Lower lobe of right lung (tissue), 2 donors: ENCODE measurements around the gene DTD1. TPM values are rescaled to one million over a fixed set of nuclear protein-coding genes. Genes with fewer than 3 reads are reported as not detected.

Experiments
- ATAC-seq, 2 donors: fragments of 200-7000 bp; cut with Tn5 transposase; one replicate each; pipeline ENCODE4 v1.9.1; 2020 to 2022; ENCODE audit warnings: mild to moderate bottlenecking in 2 of 2, moderate library complexity in 2 of 2
- DNase-seq: peaks from one replicate; pipeline ENCODE4 v3.0.0-alpha.2; 2020
- H3K27ac ChIP-seq: fragments of 200-600 bp; one replicate; pipeline ENCODE4 v1.8.0; 2022
- H3K27me3 ChIP-seq: fragments of 200-600 bp; one replicate; pipeline ENCODE4 v1.8.0; 2022; ENCODE audit warnings: low read depth
- H3K36me3 ChIP-seq: fragments of 200-600 bp; one replicate; pipeline ENCODE4 v1.8.0; 2022; ENCODE audit warnings: mild to moderate bottlenecking
- H3K4me1 ChIP-seq: fragments of 200-600 bp; one replicate; pipeline ENCODE4 v1.8.0; 2022
- H3K4me3 ChIP-seq: fragments of 200-600 bp; one replicate; pipeline ENCODE4 v1.8.0; 2022; ENCODE audit warnings: mild to moderate bottlenecking
- H3K9me3 ChIP-seq: fragments of 200-600 bp; one replicate; pipeline ENCODE4 v1.8.0; 2022
- CTCF ChIP-seq: fragments of 200-600 bp; IDR thresholded peaks from one replicate; pipeline ENCODE4 v1.8.0; 2022; ENCODE audit warnings: antibody characterized with exemption, mild to moderate bottlenecking
- intact Hi-C: fragments of 100-400 bp; cut with DNase I; formaldehyde crosslinking; loops from one replicate; pipeline ENCODE4 v1.11.0; 2022
- total RNA-seq: library from RNA; stranded (reverse); fragmentation: NEBNext Ultra II Directional; extraction: Animal tissue kit (Norgen Biotek cat#: 25700); gene quantifications from one replicate; pipeline ENCODE4 v1.2.1, GENCODE V29; 2021
- donor health status: DM: no; HTN: yes; CAD: no; lungs with severe emphysema.

Gene DTD1
- total RNA-seq, 1 donor from 2014 or later: 15.7 TPM

GRCh38 chr20:18688676-18689075 is 100.8 kb downstream of the DTD1 start:
- H3K27me3 ChIP-seq: no peaks in the 10 kb centered on the region
- H3K27ac ChIP-seq: no peak overlapping the region
- intact Hi-C loops: no loop called here
- H3K9me3 ChIP-seq: no peaks in the 10 kb centered on the region
- no peaks in the 10 kb centered on the region for H3K4me1 ChIP-seq
- no peak for TF ChIP-seq CTCF
- ATAC-seq (peak; percentile 82 to 90), DNase-seq (peak; percentile 64)
- no peak overlapping the region for H3K4me3 ChIP-seq
- H3K36me3 ChIP-seq: no peaks in the 10 kb centered on the region

- ATAC-seq (no peak), DNase-seq (no peak)
- H3K36me3 ChIP-seq: no peaks in the 10 kb centered on the region
- H3K4me1 ChIP-seq: no peaks in the 10 kb centered on the region
- H3K4me3 ChIP-seq: no peak overlapping the region
- H3K27me3 ChIP-seq: no peaks in the 10 kb centered on the region
- intact Hi-C loops: no loop called here
- TF ChIP-seq CTCF: no peak
- H3K9me3 ChIP-seq: no peaks in the 10 kb centered on the region
- H3K27ac ChIP-seq: no peak overlapping the region
Observed at GRCh38 chr20:18689557-18689956, 101.7 kb downstream of the DTD1 start.

- TF ChIP-seq CTCF: no peak
- no peak for ATAC-seq
- no peaks in the 10 kb centered on the region for H3K9me3 ChIP-seq
- H3K4me1 ChIP-seq: no peaks in the 10 kb centered on the region
- intact Hi-C loops: no loop called here
- H3K36me3 ChIP-seq: no peaks in the 10 kb centered on the region
- no peak overlapping the region for H3K4me3 ChIP-seq
- H3K27me3 ChIP-seq: no peaks in the 10 kb centered on the region
- no peak overlapping the region for H3K27ac ChIP-seq
- no peak for DNase-seq
Observed at GRCh38 chr20:18692447-18692846, 104.6 kb downstream of the DTD1 start.

- intact Hi-C loops: no loop called here
- no peaks in the 10 kb centered on the region for H3K4me1 ChIP-seq
- H3K9me3 ChIP-seq: no peaks in the 10 kb centered on the region
- H3K36me3 ChIP-seq: no peaks in the 10 kb centered on the region
- no peak for DNase-seq
- TF ChIP-seq CTCF: no peak
- H3K27ac ChIP-seq: no peak overlapping the region
- no peaks in the 10 kb centered on the region for H3K27me3 ChIP-seq
- no peak overlapping the region for H3K4me3 ChIP-seq
- ATAC-seq: no peak
Observed at GRCh38 chr20:18694071-18694470, 106.2 kb downstream of the DTD1 start.

GRCh38 chr20:18695175-18695574 is 107.3 kb downstream of the DTD1 start:
- no peaks in the 10 kb centered on the region for H3K27me3 ChIP-seq
- no peaks in the 10 kb centered on the region for H3K36me3 ChIP-seq
- intact Hi-C loops: no loop called here
- DNase-seq (no peak), ATAC-seq (no peak)
- no peaks in the 10 kb centered on the region for H3K9me3 ChIP-seq
- no peaks in the 10 kb centered on the region for H3K4me1 ChIP-seq
- no peak overlapping the region for H3K4me3 ChIP-seq
- no peak overlapping the region for H3K27ac ChIP-seq
- TF ChIP-seq CTCF: no peak
